Measurements from ENCODE around the gene NPVF.

Gene NPVF, protein sequence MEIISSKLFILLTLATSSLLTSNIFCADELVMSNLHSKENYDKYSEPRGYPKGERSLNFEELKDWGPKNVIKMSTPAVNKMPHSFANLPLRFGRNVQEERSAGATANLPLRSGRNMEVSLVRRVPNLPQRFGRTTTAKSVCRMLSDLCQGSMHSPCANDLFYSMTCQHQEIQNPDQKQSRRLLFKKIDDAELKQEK

DNA sequence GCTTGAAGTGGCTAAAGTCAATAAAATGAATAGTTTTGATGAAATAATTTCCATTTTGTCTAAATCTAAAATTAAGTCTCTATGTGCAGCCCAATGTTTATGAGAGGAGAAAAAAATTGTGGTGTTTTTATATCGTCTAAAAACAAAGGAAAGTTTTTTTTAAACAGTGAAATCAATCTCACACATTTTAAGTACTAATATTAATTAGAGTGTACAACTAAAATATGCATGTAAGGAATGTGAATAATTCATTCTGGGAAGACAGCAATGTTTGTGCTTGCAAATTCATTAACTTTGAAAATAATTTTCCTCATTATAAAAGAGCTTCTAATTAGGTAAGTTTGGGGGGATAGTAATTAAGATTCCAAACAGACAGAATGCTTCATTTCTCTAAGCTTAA is at the start of gene NPVF:
Gene NPVF (minus strand): TSS at position 101 of the 400 bp plus-strand sequence. CDS start 47 bp downstream, at position 54.
- no peak for DNase-seq

DNA sequence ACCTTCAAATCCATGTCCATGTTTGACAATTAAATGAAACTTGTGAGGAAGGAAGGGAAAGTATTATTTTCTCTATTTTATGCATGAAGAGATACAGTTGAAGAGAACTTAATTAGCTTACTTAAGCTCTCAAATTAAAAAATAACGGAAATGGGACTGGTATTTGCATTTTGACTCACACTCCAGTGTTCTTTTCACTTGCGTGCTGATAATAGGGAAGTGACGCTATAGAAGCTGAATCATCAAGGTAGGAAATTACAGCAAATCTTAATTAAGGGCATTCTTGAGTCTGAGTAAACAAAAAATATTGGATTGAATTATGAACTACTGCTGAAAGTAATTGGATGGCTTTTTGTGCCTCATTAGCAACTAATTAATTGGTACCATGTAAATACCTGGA is 44.0 kb upstream of the NPVF start:
- no peak for DNase-seq

DNA sequence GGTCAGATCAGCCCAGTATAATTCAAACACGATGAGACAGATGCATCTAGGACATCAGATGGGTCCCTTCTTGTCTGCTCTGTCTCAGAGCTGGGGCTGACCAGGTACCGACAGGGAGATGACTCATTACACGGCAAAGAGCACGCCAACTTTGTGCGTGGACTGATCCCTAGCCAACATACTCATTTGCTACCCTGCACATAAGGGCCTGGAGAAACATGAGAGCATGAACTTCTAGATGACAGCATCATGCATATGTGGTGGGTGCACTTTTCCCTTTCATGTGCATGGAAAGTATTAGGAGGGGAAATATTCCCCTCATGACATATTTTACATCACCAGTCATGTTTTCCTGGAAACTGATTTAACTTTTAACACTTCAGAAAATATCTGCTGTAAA is 35.1 kb upstream of the NPVF start:
- no peak for DNase-seq

DNA sequence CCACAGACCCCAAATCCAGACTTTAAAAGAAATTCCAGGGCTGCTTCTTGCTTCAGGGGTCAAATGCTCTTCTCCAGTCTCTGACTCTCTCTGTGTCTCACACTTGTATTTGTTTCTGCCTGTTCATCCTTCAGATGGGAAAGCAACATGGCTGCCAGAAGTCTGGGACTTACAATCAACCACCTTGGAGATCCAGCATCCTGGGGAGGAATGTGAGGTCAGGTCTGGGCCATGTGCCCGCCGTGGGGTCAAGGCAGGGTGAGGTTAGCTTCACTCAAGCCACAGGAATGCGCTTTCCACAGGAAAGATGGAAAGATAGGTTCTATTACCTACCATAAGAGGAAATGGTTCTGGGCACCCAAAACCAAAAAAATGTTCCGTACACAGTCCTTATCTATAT is 34.3 kb upstream of the NPVF start:
- DNase-seq: no peak

DNA sequence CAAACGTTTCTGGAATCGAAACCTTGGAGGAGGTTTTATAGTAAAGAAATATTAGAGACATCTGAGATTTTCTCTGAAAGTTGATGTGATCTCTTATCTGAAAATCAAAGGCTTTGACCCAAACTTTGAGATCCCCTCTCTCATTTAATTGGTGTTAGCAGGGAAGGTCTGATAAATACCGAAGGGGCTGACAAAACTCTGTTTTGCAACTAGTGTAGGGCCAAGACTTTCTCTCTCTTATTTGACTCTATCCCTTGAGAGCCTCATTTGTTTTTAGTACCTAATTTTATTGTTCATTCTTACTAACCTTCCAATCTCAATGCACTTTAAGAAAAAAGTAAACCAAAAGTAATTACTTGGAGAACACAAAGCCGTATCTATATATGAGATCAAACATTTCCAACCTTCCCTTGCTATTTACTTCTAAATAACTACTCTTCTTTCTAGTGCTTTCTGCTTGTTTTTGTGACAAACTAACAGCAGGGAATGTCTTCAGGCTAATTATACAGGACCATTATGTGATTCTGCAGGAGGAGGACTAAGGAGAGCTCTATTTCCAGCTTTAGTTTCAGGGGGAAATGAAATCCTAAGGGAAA is 33.4 kb upstream of the NPVF start:
- no peak for DNase-seq

DNA sequence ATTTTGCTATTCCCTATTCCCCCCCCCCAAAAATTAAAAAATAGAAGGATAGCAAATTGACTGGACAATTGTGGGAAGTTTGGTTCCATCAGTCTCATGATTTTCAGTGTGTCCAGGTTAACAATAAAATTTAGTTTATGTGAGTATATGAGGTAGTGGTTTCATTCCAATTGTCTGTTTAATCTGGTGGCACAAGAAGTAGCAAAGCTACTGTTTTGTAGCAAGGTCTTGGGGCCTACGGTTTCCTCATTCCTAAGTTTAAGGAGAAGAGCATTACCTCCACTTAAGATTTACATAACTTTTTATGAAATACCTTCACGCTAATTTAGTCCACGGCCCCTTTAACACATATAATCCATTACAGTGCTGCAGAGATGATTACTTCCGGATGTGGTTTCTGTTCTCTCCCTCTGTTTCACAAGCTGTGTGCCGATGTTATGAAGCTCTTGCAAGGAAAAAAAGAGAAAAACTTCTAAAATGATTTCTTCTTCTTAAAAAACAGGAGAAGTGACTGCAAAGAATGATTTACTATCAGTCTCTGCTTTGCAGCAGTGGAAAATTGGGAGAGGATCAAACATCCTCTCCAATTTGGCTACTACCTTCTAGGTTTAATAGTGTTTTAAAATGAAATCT is 32.7 kb upstream of the NPVF start:
- DNase-seq: no peak

DNA sequence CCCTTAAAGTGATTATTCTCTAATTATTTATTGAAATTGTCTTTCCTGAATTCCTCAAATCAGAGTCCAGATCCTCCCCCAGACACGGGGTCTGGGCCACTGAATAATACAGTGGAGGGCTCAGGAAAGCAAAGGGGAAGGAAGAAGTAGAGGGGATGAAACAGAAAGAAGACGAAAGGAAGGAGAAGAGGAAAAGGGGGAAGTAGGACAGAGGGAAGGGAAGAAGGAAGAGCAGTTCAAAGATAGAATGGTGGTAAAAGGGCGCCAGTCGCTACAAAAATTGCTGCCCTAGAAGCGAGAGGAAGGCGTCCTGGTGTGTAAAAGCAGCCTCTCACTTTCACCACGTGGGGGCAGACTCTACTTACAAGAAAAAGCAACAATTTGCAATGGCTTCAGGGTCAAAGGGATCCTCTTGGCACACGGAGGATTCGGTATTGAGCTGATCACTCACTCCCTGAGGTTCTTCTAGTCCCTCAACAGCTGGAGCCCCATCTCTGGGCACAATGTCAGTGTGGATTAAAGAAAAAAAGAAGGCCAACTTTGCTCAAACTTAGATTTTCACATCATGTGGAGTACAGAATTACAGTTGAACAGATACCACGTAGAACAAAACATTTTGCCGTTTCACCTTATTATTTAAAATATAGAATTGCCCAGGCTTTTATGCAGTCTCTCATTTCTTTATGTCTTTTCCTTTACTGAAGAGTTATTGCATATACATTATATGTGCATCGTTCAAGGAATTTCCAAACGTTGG is 31.4 kb upstream of the NPVF start:
- DNase-seq: peak; percentile 85

DNA sequence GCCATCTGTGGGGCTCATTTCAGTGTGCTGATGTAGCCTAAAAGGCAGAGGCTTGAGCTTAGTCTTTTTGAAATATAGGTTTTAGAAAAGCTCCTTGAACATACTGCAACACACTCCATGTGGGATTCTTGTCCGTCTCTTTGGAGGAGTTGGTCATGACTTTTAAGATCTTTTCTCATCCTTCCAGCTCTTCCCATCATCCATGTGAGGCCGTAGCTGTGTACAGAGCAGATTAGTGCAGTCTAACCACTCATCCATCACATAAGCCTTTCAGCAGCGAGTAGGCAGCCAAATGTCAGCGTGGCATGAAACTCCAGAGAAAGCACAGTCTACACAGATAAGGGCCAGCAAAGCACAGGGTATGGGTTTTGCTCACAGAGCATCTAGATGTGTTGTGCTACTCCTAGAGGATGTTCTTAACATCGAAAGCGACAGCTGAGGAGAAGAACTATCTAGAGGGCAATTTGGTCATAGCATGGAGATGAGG is 28.1 kb upstream of the NPVF start:
- no peak for DNase-seq

DNA sequence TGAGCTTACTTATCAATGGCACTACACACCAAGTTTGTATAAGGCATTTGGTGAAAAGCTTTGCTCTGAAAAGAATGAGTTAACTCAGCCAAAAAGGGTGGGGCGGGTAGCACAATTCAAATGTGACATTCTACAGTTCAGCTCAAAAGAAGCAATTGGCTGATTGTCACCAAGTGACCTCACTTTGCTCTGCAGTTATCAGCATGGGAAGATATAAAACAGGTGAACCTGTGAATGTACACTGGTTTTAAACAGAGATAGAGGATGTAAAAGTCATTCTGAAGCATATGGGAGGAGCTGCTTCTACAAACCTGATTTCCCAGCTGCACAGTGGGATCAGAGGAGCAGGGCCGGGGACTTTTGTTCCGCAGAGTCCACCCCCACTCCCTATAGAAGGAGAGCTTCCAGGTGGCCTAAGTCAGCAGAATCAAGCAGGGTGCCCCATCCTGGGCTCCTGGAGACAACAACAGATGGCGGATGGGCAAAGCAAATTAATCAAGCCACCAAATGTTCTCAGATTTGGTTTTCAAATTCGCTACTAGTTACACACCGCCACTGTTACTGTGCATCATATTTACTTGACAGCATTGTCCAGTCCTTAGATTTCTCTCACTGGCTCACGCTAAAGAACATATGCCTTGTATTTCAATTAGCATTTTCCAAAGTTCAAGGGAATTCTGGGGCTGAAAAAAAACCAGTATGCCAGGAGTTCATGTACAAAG is 27.5 kb upstream of the NPVF start:
- no peak for DNase-seq

DNA sequence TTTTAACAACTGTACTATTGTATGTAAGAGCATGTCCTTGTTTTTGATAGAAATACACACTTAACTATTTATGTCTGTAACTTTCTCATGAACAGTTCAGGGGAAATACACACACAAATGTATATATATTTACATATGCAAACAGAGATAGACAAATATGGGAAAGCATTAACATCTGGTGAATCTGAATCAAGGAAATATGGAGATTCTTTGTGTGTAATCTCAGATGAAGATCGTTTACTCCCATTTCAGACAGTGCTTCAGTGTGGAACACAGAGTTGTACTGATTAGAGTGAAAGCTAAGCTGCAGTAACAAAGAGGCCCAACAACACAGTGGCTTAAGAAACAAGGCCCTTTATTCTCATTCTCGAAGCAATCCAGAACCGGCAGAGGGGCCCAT is 26.3 kb upstream of the NPVF start:
- DNase-seq: no peak

DNA sequence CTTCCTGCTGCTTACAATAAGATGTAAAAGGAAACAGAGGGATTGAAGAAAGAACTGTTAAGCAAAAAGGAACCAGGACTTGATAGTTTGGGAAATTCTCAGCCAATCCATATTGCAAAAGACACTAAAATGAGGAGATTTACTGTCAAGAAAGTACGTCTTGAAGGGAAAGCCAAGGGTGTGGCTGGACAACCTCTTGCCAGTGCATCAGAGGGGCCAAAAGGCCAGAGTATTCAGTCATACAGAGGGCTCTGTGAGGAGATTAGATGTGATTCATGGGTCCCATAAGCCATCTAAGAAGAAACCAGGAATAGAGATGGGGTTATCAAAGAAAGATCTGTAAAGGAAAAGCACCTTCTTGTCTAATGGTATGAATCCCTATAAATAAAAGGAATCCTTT is 25.4 kb upstream of the NPVF start:
- no peak for DNase-seq

DNA sequence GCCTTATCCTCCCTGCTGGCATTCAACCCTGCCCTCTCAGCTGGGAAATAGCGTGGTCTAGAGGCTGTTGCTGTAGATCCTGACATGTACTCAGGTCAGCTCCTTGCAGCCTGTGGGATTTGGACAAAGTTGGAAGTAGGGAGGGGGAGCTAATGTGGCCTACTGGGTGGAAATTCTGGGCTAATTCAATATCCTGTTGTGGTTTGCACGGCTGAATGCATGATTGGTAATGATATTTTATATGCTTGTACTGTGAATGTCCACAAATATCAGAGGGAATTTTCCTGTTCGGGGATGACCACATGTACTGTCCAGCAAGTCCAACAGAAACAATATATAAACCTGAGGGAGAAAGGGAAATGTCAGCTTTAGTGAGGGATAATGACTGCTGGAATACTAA is 22.1 kb upstream of the NPVF start:
- DNase-seq: no peak

DNA sequence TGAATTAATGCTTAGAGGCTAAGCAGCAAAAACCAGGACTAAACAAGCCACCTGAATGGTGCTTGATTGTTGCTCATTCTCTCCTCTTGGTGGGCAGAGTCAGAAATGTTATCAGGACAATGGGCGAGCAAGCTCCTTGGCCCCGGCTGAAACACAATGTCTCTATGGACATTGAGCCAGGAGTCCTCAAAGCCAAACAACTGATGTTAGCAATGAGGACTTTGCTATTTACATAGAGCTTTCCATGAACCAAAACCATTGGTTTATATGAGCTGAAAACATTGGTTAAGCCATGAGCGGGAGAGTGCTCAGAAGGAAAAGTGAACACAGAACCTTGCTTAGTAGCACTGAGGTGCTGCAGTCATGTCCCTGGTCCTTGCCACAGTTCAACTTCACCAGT is 21.5 kb upstream of the NPVF start:
- DNase-seq: no peak

DNA sequence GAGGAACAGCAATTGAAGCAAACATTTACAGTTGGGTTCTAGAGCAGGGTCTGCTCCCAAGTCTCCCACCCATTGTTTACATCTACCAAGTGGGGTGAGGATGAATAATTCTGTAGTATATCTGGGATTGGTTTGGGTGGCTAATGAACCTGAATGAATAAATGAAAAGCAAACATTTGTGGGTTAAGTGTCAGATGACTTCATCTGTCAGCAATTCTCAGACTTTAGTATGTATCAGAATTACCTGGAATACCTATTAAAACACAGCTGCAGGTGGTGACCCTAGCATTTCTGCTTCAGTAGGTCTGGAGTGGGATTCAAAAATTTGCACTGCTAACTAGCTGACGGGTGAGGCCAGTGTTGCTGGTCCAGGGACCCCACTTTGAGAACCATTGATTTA is 18.0 kb upstream of the NPVF start:
- DNase-seq: no peak

DNA sequence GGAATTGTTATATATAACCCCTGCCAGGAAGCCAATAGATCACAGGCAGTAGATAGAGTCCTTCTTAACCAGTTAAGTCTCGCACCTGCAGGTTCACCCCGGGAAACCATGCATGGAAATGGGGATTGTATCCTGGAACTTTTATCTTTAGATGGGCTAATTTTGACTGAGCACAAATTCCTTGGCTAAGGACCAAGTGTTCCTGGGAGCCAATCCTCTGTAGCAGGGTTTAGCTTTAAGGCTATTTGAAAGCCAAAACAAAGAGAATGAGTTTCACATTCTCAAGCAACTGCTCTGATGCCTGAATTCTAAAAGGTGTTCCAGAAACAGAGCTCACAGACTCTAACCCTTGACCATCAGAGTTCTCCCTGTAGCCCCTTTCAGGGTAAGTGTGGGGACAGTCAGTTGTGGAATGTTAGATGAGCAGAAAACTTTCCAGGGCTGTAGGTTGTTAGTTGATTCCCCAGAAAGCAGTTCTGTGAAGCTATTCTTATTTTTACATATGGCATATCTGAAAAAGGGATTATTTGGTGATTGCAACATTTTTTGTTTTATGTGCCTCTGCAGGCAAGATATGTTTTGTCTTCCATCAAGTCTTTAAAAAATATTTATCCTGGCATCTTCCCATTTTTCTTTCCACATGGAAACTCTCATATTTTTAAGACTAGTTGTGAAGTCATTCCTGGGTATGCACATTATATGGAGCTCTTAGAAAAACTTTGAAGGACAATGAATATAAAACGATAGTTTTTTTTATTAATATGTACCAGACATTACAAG is 16.2 kb upstream of the NPVF start:
- no peak for DNase-seq

DNA sequence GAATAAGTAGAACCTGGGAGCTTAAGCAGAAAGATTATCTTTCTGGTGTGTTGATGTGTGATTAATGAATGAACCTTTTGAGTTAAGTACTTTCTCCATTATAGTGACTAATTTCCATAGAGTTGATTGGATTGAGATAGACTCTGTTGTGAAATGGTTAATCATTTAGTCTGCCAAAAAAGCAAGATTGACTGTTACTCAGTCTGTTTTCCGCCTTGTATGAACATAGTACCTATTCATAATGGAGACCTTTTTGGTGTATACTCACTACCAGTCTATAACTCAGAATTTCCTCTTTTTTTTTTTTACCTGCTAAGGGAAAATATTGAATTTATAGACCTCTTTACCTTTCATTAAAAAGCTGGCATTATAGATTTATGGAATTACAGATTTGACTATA is 14.4 kb upstream of the NPVF start:
- no peak for DNase-seq

DNA sequence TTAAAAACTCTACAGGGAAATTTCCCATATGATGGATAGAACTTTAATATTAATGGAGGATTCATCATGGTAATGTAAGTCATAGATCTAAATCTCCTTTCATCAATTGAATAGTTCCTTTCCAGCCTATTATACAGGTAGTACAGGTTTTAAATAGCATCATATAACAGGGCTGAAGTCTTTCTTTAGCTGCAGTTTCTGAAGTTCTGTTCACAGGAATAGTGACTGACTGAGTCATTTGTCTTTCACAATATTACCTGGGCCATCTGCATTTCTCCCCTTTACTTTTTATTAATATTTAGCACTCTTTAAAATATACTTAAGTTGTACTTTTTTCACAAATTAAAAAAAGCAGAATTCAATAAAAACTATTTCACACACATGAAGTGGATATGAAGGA is 12.6 kb upstream of the NPVF start:
- no peak for DNase-seq

DNA sequence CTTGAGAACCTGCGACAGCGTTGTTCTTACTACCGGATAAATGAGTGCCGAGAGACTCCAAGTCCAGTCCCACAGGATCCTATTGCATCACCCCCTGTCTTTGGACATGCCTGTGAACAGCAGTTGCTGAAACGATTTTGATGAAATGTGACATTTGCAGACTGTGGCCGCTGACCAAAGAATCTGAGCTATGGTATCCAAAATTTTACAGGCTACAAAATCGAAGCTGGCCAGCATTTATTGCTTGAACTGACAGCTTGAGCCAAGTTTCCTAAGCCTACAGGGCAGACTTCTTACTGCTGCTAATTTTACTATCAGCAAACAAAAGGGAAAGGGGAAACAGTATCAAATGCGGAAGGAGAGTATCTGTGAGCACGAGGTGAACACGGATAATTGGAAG is 12.1 kb upstream of the NPVF start:
- DNase-seq: no peak

DNA sequence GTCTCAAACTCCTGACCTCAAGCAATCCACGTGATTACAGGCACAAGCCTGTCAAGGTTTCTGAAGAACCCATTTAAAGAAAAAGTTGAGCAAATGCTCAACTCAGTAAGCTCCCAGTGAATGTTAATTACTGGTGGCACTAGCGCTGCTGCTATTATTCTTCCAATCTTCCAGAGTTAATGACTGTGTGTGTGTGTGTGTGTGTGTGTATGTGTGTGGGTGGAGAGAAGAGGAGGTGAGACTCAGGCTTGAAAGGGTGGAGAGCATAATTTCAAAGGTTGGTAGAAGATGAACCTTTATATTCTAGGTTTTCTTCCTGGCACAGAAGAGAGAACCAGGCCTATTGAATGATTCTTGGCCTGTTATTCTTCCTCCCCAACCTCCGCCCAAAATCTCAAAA is 11.6 kb upstream of the NPVF start:
- no peak for DNase-seq

DNA sequence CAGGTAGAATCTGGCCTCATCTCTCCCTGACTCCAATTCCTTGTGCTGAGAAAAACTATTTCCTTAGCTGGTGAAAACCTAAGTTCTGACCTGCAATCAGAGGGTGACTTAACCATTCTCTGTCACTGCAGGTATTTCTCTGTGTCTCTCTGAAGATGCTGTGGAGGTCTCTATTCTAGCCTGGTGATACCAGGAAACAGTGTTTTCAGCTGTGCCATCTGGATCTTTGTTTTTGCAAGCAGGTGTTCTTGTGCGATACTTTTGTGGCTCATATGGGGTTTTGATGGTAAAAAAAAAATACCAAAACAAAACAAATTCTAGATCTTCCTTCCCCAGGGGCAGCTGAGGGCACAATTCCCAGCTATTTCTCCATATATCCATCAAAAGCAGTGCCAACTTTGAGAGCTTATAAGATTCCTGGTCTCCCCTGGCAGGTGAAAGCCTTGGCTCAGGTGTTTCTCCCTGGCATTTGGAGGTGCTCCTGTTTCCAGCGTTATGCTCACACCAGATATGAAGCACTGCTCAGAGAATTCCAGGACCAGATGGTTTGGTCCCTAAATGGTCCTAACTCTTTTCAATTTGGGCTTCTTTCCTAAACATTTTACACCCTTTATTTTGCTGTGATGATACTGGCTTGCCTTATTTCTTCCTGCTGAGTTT is 9.9 kb upstream of the NPVF start:
- no peak for DNase-seq

DNA sequence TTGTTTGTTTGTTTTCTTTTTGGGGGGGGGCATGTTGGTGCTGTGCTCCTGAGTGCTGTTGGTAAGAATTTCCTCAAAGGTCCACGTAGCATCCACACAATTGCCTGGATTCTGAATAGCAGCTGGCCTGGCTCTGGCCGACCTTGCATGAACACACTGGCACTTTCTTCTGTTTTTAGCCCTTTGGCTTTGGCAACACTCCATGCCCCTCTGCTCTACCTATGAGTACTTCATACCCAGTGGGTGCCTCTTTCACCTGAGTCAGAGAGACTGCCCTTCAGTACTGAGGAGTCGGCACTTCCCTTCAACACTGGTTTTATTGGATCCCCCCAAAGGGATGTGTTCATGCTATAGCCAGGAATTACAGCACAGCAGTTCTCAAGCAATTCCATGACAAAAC is 7.2 kb upstream of the NPVF start:
- no peak for DNase-seq

DNA sequence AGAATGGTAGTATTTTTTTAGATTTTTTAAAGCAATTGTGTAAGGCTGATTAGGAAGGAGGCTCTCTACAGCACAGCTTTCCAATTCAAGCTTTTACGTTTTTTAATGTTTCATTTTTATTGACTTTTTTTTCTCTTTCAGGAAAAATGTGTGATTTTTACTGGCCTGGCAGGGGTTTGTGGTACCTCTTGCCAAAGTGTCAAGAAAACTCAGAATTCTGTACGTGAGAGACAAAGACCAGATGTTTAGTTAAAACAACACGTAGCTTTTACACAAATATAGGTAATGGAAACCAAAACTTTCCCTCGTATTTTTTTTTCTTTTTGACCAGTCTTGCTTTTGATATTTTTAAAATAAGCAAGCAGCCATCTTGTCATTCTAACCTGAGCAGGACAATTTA is 6.0 kb upstream of the NPVF start:
- no peak for DNase-seq

Data from NCI-H345 (cell line).